ENCODE measurements around the gene LILRA1.
"Not testable (repeated sequence)": the region's sequence is repeated elsewhere in the genome, so short reads cannot be mapped to it uniquely, and the experiment has no call there.

The LILRA1 gene

GRCh38 chr19:54593445-54593844 is at the start of gene LILRA1:
LILRA1 (plus strand) TSS chr19:54593632; CDS start chr19:54594245, 613 bp downstream.
- not testable (repeated sequence) for H3K9me3 Mint-ChIP-seq, H3K36me3 Mint-ChIP-seq, H3K27ac Mint-ChIP-seq
- ATAC-seq, result peak; percentile 53
- H3K4me1 Mint-ChIP-seq, result peaks cover 16% of the 10 kb centered on the region
- H3K27me3 Mint-ChIP-seq, result peaks cover 77% of the 10 kb centered on the region
- H3K4me3 Mint-ChIP-seq, result peak within 1 kb of the TSS; percentile 51

GRCh38 chr19:54548806-54549205 is 44.6 kb upstream of the LILRA1 start:
- ATAC-seq, result no peak
- Mint-ChIP-seq H3K36me3 (no peaks in the 10 kb centered on the region), H3K4me1 (peaks cover 18% of the 10 kb centered on the region), H3K27ac (no peak overlapping the region), H3K27me3 (peaks cover 24% of the 10 kb centered on the region), H3K9me3 (peaks cover 5% of the 10 kb centered on the region), H3K4me3 (no peak overlapping the region)

GRCh38 chr19:54549224-54549623 is 44.2 kb upstream of the LILRA1 start:
- Mint-ChIP-seq H3K4me1 (peaks cover 18% of the 10 kb centered on the region), H3K27ac (no peak overlapping the region), H3K36me3 (no peaks in the 10 kb centered on the region), H3K4me3 (no peak overlapping the region), H3K27me3 (peaks cover 24% of the 10 kb centered on the region), H3K9me3 (peaks cover 5% of the 10 kb centered on the region)
- ATAC-seq, result no peak

GRCh38 chr19:54551293-54551692 is 42.1 kb upstream of the LILRA1 start:
- Mint-ChIP-seq H3K4me3 (no peak overlapping the region), H3K27ac (no peak overlapping the region), H3K36me3 (no peaks in the 10 kb centered on the region), H3K4me1 (peaks cover 18% of the 10 kb centered on the region), H3K9me3 (peaks cover 5% of the 10 kb centered on the region), H3K27me3 (peaks cover 33% of the 10 kb centered on the region)
- ATAC-seq, result no peak

GRCh38 chr19:54551950-54552912 is 41.2 kb upstream of the LILRA1 start:
- H3K9me3 Mint-ChIP-seq, result peaks cover 5% of the 10 kb centered on the region
- peak overlapping the region; percentile 31 for H3K4me3 Mint-ChIP-seq
- H3K36me3 Mint-ChIP-seq, result no peaks in the 10 kb centered on the region
- ATAC-seq, result peak; percentile 65
- no peak overlapping the region for H3K27ac Mint-ChIP-seq
- H3K27me3 Mint-ChIP-seq, result peaks cover 33% of the 10 kb centered on the region
- peaks cover 18% of the 10 kb centered on the region for H3K4me1 Mint-ChIP-seq

GRCh38 chr19:54552913-54553310 is 40.5 kb upstream of the LILRA1 start:
- H3K9me3 Mint-ChIP-seq, result peaks cover 5% of the 10 kb centered on the region
- ATAC-seq, result no peak
- peaks cover 33% of the 10 kb centered on the region for H3K27me3 Mint-ChIP-seq
- H3K27ac Mint-ChIP-seq, result no peak overlapping the region
- no peak overlapping the region for H3K4me3 Mint-ChIP-seq
- no peaks in the 10 kb centered on the region for H3K36me3 Mint-ChIP-seq
- H3K4me1 Mint-ChIP-seq, result peaks cover 18% of the 10 kb centered on the region

GRCh38 chr19:54554006-54554405 is 39.4 kb upstream of the LILRA1 start:
- Mint-ChIP-seq H3K4me1 (peaks cover 18% of the 10 kb centered on the region), H3K4me3 (no peak overlapping the region), H3K27ac (no peak overlapping the region), H3K9me3 (peaks cover 5% of the 10 kb centered on the region), H3K27me3 (peaks cover 35% of the 10 kb centered on the region), H3K36me3 (no peaks in the 10 kb centered on the region)
- no peak for ATAC-seq

- ATAC-seq, result no peak
- Mint-ChIP-seq H3K36me3 (no peaks in the 10 kb centered on the region), H3K27me3 (peaks cover 32% of the 10 kb centered on the region), H3K9me3 (peaks cover 5% of the 10 kb centered on the region), H3K27ac (no peak overlapping the region), H3K4me1 (peaks cover 18% of the 10 kb centered on the region), H3K4me3 (no peak overlapping the region)
These were observed 38.5 kb upstream of the LILRA1 start for GRCh38 chr19:54554896-54555295.

GRCh38 chr19:54556194-54556593 is 37.2 kb upstream of the LILRA1 start:
- peaks cover 5% of the 10 kb centered on the region for H3K9me3 Mint-ChIP-seq
- no peaks in the 10 kb centered on the region for H3K36me3 Mint-ChIP-seq
- H3K27me3 Mint-ChIP-seq, result peaks cover 31% of the 10 kb centered on the region
- H3K4me3 Mint-ChIP-seq, result no peak overlapping the region
- no peak overlapping the region for H3K27ac Mint-ChIP-seq
- H3K4me1 Mint-ChIP-seq, result peaks cover 15% of the 10 kb centered on the region
- no peak for ATAC-seq

- Mint-ChIP-seq H3K4me3 (no peak overlapping the region), H3K4me1 (no peaks in the 10 kb centered on the region), H3K36me3 (no peaks in the 10 kb centered on the region), H3K27ac (no peak overlapping the region), H3K9me3 (no peaks in the 10 kb centered on the region), H3K27me3 (peaks cover 29% of the 10 kb centered on the region)
- no peak for ATAC-seq
These were observed 35.1 kb upstream of the LILRA1 start for GRCh38 chr19:54558339-54558738.

GRCh38 chr19:54560881-54561385 is 32.5 kb upstream of the LILRA1 start:
- H3K36me3 Mint-ChIP-seq, result no peaks in the 10 kb centered on the region
- no peak overlapping the region for H3K27ac Mint-ChIP-seq
- H3K4me1 Mint-ChIP-seq, result no peaks in the 10 kb centered on the region
- no peaks in the 10 kb centered on the region for H3K9me3 Mint-ChIP-seq
- H3K27me3 Mint-ChIP-seq, result peaks cover 20% of the 10 kb centered on the region
- no peak for ATAC-seq
- H3K4me3 Mint-ChIP-seq, result no peak overlapping the region

- ATAC-seq, result no peak
- Mint-ChIP-seq H3K27me3 (peaks cover 20% of the 10 kb centered on the region), H3K4me3 (no peak overlapping the region), H3K9me3 (no peaks in the 10 kb centered on the region), H3K36me3 (no peaks in the 10 kb centered on the region), H3K27ac (no peak overlapping the region), H3K4me1 (no peaks in the 10 kb centered on the region)
These were observed 31.6 kb upstream of the LILRA1 start for GRCh38 chr19:54561840-54562239.

- H3K9me3 Mint-ChIP-seq, H3K4me3 Mint-ChIP-seq, ATAC-seq, H3K36me3 Mint-ChIP-seq, H3K4me1 Mint-ChIP-seq, H3K27ac Mint-ChIP-seq: not testable (repeated sequence)
- peaks cover 20% of the 10 kb centered on the region for H3K27me3 Mint-ChIP-seq
These were observed 30.2 kb upstream of the LILRA1 start for GRCh38 chr19:54563206-54563605.

GRCh38 chr19:54570316-54570715 is 23.1 kb upstream of the LILRA1 start:
- peaks cover 9% of the 10 kb centered on the region for H3K27me3 Mint-ChIP-seq
- no peaks in the 10 kb centered on the region for H3K9me3 Mint-ChIP-seq
- H3K4me1 Mint-ChIP-seq, result peaks cover 40% of the 10 kb centered on the region
- ATAC-seq, result no peak
- H3K27ac Mint-ChIP-seq, result no peak overlapping the region
- H3K4me3 Mint-ChIP-seq, result no peak overlapping the region
- no peaks in the 10 kb centered on the region for H3K36me3 Mint-ChIP-seq

- not testable (repeated sequence) for H3K9me3 Mint-ChIP-seq, ATAC-seq, H3K4me3 Mint-ChIP-seq, H3K27me3 Mint-ChIP-seq, H3K36me3 Mint-ChIP-seq
- Mint-ChIP-seq H3K27ac (peak overlapping the region; percentile 72), H3K4me1 (peaks cover 40% of the 10 kb centered on the region)
These were observed 21.5 kb upstream of the LILRA1 start for GRCh38 chr19:54571715-54572615.
